Measurements from ENCODE around the gene HGS.

HGS gene

DNA sequence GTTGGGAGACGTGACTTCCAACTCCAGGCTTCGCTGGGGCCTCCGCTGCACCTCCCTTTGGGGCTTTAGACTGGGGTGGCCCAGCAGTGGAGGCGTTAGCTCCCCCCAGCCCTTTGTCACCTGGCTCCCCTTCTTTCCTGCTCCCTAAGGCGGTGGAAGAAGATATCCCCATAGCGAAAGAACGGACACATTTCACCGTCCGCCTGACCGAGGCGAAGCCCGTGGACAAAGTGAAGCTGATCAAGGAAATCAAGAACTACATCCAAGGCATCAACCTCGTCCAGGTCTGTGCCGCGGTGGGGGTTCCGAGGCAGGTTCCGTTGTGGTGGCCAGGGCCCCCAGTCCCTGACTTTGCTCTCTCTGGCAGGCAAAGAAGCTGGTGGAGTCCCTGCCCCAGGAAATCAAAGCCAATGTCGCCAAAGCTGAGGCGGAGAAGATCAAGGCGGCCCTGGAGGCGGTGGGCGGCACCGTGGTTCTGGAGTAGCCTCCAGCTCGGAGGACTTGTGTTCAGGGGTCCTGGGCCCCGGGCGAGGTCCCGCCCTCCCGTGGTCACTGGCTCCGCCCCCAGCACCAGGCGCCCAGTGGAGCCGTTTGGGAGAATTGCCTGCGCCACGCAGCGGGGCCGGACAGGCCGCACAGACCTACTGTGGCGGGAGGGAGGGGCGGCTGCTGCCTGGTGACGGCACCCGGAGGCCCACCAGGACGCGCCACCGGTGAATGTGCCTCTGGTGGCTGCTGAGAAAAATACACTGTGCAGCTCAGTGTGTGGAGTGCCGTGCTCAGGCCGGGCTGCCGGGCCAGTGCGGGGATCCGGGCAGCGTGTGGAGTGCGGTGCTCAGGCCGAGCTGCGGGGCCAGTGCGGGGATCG lies 23.2 kb downstream of the HGS start:
- Histone ChIP-seq H3K36me3 (ENCODE audit: low read depth) (peaks cover 33% of the 10 kb centered on the region), H3K4me3 (ENCODE audit: severe bottlenecking) (no peak overlapping the region), H3K27ac (ENCODE audit: poor library complexity, severe bottlenecking) (no peak overlapping the region), H3K4me1 (ENCODE audit: insufficient read depth, poor library complexity, severe bottlenecking) (peaks cover 6% of the 10 kb centered on the region), H3K9me3 (ENCODE audit: severe bottlenecking) (no peaks in the 10 kb centered on the region), H3K27me3 (ENCODE audit: insufficient read depth, poor library complexity, severe bottlenecking) (no peaks in the 10 kb centered on the region)
- DNase-seq (ENCODE audit: low spot score) = no peak
- TF ChIP-seq, protein P1, sequence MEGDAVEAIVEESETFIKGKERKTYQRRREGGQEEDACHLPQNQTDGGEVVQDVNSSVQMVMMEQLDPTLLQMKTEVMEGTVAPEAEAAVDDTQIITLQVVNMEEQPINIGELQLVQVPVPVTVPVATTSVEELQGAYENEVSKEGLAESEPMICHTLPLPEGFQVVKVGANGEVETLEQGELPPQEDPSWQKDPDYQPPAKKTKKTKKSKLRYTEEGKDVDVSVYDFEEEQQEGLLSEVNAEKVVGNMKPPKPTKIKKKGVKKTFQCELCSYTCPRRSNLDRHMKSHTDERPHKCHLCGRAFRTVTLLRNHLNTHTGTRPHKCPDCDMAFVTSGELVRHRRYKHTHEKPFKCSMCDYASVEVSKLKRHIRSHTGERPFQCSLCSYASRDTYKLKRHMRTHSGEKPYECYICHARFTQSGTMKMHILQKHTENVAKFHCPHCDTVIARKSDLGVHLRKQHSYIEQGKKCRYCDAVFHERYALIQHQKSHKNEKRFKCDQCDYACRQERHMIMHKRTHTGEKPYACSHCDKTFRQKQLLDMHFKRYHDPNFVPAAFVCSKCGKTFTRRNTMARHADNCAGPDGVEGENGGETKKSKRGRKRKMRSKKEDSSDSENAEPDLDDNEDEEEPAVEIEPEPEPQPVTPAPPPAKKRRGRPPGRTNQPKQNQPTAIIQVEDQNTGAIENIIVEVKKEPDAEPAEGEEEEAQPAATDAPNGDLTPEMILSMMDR (IDR thresholded peaks at IDR 0.05; ENCODE audit: poor library complexity, severe bottlenecking) = no peak
- ATAC-seq (ENCODE audit: low read depth) = no peak

DNA sequence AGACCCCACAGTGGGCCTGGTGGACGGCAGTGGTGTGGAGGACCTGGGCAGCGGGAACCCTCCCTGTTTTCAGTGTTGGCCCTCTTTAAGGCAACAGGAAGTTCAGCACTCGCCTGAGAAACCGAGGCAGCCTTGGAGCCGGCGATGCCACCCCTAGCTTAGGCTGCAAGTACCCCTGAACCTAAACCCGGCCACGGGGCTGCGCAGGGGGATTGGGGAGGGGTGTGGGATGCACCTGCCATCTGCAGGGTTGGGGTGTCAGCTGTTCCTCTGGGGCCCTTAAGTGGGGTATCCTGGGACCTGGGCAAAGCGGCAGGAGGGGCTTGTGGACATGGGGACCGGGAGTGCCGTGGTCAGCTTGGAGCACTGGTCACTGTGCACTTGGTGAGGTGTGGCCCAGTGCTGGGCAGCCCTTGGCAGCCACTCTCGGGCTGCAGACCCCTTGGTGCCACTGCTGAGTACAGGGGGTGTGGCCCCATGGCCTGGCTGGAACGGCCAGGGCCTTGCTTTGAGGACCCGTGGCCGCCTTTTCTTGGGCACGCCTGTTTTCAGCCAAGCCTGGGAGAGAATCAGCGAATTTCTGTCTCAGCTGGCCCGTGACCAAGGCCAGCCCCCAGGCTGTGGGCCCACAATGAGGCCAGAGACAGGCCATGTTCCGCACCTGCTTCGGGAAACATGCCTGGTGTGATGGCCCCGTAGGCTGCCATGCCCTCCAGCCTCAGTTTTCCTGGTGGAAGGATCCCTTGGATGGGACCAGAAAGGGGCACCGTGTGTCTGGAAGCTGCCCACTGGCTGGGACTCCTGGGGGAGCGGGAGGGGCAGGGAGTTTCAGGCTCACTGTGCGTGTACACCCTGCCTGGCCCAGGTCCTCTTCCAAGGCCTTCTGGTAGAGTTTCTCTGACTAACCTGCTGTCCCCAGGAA lies 24.2 kb downstream of the HGS start:
- ATAC-seq (ENCODE audit: low read depth) (no peak), DNase-seq (ENCODE audit: low spot score) (no peak)
- Histone ChIP-seq H3K27ac (ENCODE audit: poor library complexity, severe bottlenecking) (no peak overlapping the region), H3K9me3 (ENCODE audit: severe bottlenecking) (no peaks in the 10 kb centered on the region), H3K36me3 (ENCODE audit: low read depth) (peaks cover 29% of the 10 kb centered on the region), H3K4me1 (ENCODE audit: insufficient read depth, poor library complexity, severe bottlenecking) (peaks cover 4% of the 10 kb centered on the region), H3K27me3 (ENCODE audit: insufficient read depth, poor library complexity, severe bottlenecking) (no peaks in the 10 kb centered on the region), H3K4me3 (ENCODE audit: severe bottlenecking) (no peak overlapping the region)
- TF ChIP-seq, protein P1 (IDR thresholded peaks at IDR 0.05; ENCODE audit: poor library complexity, severe bottlenecking) = no peak

GRCh38 chr17:81708739-81709185 lies 25.0 kb downstream of the HGS start:
- peaks cover 11% of the 10 kb centered on the region for H3K4me1 ChIP-seq (ENCODE audit: insufficient read depth, poor library complexity, severe bottlenecking)
- peaks cover 29% of the 10 kb centered on the region for H3K36me3 ChIP-seq (ENCODE audit: low read depth)
- TF ChIP-seq, protein P1 (IDR thresholded peaks at IDR 0.05; ENCODE audit: poor library complexity, severe bottlenecking) = no peak
- H3K4me3 ChIP-seq (ENCODE audit: severe bottlenecking) = no peak overlapping the region
- DNase-seq (ENCODE audit: low spot score) (no peak), ATAC-seq (ENCODE audit: low read depth) (no peak)
- no peaks in the 10 kb centered on the region for H3K27me3 ChIP-seq (ENCODE audit: insufficient read depth, poor library complexity, severe bottlenecking)
- no peaks in the 10 kb centered on the region for H3K9me3 ChIP-seq (ENCODE audit: severe bottlenecking)
- no peak overlapping the region for H3K27ac ChIP-seq (ENCODE audit: poor library complexity, severe bottlenecking)

GRCh38 chr17:81710514-81711308 lies 26.9 kb downstream of the HGS start:
- DNase-seq (ENCODE audit: low spot score) (no peak), ATAC-seq (ENCODE audit: low read depth) (no peak)
- peak overlapping the region; percentile 66 for H3K27ac ChIP-seq (ENCODE audit: poor library complexity, severe bottlenecking)
- peaks cover 13% of the 10 kb centered on the region for H3K4me1 ChIP-seq (ENCODE audit: insufficient read depth, poor library complexity, severe bottlenecking)
- no peaks in the 10 kb centered on the region for H3K27me3 ChIP-seq (ENCODE audit: insufficient read depth, poor library complexity, severe bottlenecking)
- no peak overlapping the region for H3K4me3 ChIP-seq (ENCODE audit: severe bottlenecking)
- H3K9me3 ChIP-seq (ENCODE audit: severe bottlenecking) = no peaks in the 10 kb centered on the region
- H3K36me3 ChIP-seq (ENCODE audit: low read depth) = peaks cover 29% of the 10 kb centered on the region
- TF ChIP-seq, protein P1 (IDR thresholded peaks at IDR 0.05; ENCODE audit: poor library complexity, severe bottlenecking) = no peak

Measured in RWPE2 (cell line).